Measurements from ENCODE around the gene SYCN. TPM values are rescaled to one million over a fixed set of nuclear protein-coding genes. Genes with fewer than 3 reads are reported as not detected.
A peak's percentile ranks its signal among the peaks of the same experiment; 100 is the strongest.

The SYCN gene
- total and polyA plus RNA-seq, 5 donors from 2014 or later, result not detected

DNA sequence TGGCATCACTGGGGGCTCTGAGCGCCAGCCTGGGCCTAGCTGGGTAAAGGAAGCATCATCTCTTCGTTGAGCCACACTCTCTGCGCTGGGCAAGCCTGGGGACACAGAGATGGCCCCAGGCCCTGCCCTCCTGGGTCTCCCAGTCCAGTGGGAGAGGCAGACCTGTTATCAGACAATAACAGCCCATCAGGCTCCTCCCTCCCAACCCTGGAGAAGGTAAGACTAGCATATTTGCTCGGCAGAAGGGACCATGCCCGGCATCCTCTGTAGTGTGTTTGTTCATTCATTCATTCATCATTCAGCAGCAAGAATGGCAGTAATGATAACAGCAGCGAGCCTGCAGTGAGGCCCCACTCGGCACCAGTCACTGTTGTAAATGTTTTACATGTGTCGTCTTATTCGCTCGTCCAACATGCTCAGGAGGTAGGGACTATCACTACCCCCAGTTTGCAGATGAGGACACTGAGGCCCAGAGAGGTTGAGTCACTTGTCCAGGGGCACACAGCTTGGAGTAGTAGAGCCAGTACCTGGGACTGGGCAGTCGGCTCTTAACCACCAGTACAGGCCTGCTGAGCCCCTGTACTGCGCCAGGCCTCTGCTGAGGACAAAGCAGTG lies 45.3 kb downstream of the SYCN start:
- peaks cover 0 to 30% (median 6%) of the 10 kb centered on the region in 4 donors for H3K4me1 Mint-ChIP-seq
- DNase-seq (no peak), ATAC-seq (ENCODE audit: low read depth in 2 of 2) (no peak)
- H3K9me3 Mint-ChIP-seq, result no peaks in the 10 kb centered on the region
- peaks cover 3% of the 10 kb centered on the region for H3K36me3 Mint-ChIP-seq
- no peaks in the 10 kb centered on the region for H3K27me3 Mint-ChIP-seq
- Histone ChIP-seq H3K27me3 (ENCODE audit: control insufficient read depth, insufficient read depth, low read length) (no peaks in the 10 kb centered on the region), H3K27ac (ENCODE audit: insufficient read depth, low read length, poor library complexity, severe bottlenecking) (no peak overlapping the region), H3K4me3 (ENCODE audit: low read depth, low read length) (no peak overlapping the region), H3K36me3 (ENCODE audit: control insufficient read depth, insufficient read depth, low read length) (no peaks in the 10 kb centered on the region), H3K4me1 (ENCODE audit: control insufficient read depth, insufficient read depth, low read length, poor library complexity, severe bottlenecking) (no peaks in the 10 kb centered on the region), H3K9me3 (ENCODE audit: control insufficient read depth in 2 of 2, low read length in 2 of 2) (no peaks in the 10 kb centered on the region)
- H3K4me3 Mint-ChIP-seq, result no peak overlapping the region
- H3K27ac Mint-ChIP-seq, result no peak overlapping the region

DNA sequence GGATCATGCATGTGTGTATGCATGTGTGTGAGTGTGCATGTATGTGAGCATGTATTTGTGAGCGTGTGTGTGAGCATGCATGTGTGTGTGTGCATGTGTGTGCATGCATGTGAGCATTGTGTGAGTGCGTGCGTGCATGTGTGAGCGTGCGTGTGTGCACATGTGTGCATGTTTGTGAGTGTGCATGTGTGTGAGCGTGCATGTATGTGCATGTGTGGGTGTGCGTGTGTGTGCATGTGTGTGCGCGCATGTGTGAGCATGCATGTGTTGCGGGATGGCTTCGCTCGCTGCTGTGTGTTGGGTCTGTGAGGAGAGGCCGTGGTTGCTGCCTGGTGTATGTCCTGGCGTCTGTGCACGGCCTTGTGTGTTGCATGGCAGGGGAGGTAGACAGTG lies 46.1 kb downstream of the SYCN start:
- H3K4me3 Mint-ChIP-seq, result no peak overlapping the region
- Histone ChIP-seq H3K36me3 (ENCODE audit: control insufficient read depth, insufficient read depth, low read length) (no peaks in the 10 kb centered on the region), H3K4me3 (ENCODE audit: low read depth, low read length) (no peak overlapping the region), H3K4me1 (ENCODE audit: control insufficient read depth, insufficient read depth, low read length, poor library complexity, severe bottlenecking) (no peaks in the 10 kb centered on the region), H3K9me3 (ENCODE audit: control insufficient read depth in 2 of 2, low read length in 2 of 2) (no peaks in the 10 kb centered on the region), H3K27me3 (ENCODE audit: control insufficient read depth, insufficient read depth, low read length) (no peaks in the 10 kb centered on the region), H3K27ac (ENCODE audit: insufficient read depth, low read length, poor library complexity, severe bottlenecking) (no peak overlapping the region)
- H3K4me1 Mint-ChIP-seq, result peaks cover 0 to 30% (median 7%) of the 10 kb centered on the region in 4 donors
- peaks cover 4% of the 10 kb centered on the region for H3K36me3 Mint-ChIP-seq
- DNase-seq (no peak), ATAC-seq (ENCODE audit: low read depth in 2 of 2) (no peak)
- H3K9me3 Mint-ChIP-seq, result no peaks in the 10 kb centered on the region
- no peaks in the 10 kb centered on the region for H3K27me3 Mint-ChIP-seq
- no peak overlapping the region for H3K27ac Mint-ChIP-seq

DNA sequence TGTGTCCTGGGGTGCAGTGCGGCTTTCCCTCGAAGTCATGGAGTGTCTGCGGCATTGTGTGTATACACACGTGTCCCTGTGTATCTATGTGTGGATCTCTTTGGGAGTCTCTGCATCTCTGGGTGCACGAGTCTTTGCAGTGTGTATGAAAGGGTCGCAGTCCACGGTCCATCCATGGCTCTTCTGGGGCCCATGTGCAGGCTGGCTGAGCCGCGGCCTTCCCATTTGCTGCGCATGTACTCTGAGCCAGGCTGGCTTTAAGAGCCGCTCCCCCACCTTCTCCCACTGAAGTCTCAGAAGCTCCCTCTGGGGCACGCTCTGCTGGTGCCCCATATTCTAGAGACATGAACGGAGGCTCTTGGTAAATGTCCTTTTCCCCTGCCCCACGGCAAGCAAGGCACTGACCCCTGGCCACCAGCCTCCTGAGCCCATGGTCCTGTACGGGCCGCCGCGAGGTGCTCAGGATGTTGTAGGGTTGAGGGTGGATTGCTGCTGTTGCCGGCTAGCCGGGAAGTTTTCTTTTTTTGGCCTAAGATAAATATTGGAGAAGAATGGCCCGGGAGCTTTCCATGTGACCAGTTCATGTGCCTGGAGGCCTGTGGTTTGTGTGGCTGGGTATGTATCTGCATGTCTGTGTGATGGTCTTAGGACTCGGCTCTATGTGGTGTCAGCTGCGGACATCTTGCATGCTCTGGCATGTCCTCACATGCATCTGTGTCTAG lies 46.6 kb downstream of the SYCN start:
- no peak overlapping the region for H3K4me3 ChIP-seq (ENCODE audit: low read depth, low read length)
- H3K9me3 Mint-ChIP-seq, result no peaks in the 10 kb centered on the region
- peaks cover 0 to 32% (median 6%) of the 10 kb centered on the region in 4 donors for H3K4me1 Mint-ChIP-seq
- H3K27ac ChIP-seq (ENCODE audit: insufficient read depth, low read length, poor library complexity, severe bottlenecking), result no peak overlapping the region
- no peaks in the 10 kb centered on the region for H3K36me3 ChIP-seq (ENCODE audit: control insufficient read depth, insufficient read depth, low read length)
- DNase-seq (no peak), ATAC-seq (ENCODE audit: low read depth in 2 of 2) (no peak)
- H3K27ac Mint-ChIP-seq, result peak overlapping the region in 1 of 3 donors; percentile 68
- no peaks in the 10 kb centered on the region for H3K4me1 ChIP-seq (ENCODE audit: control insufficient read depth, insufficient read depth, low read length, poor library complexity, severe bottlenecking)
- H3K4me3 Mint-ChIP-seq, result no peak overlapping the region
- no peaks in the 10 kb centered on the region for H3K27me3 ChIP-seq (ENCODE audit: control insufficient read depth, insufficient read depth, low read length)
- H3K36me3 Mint-ChIP-seq, result peaks cover 4% of the 10 kb centered on the region
- peaks cover 4% of the 10 kb centered on the region for H3K27me3 Mint-ChIP-seq
- H3K9me3 ChIP-seq (ENCODE audit: control insufficient read depth in 2 of 2, low read length in 2 of 2), result no peaks in the 10 kb centered on the region

DNA sequence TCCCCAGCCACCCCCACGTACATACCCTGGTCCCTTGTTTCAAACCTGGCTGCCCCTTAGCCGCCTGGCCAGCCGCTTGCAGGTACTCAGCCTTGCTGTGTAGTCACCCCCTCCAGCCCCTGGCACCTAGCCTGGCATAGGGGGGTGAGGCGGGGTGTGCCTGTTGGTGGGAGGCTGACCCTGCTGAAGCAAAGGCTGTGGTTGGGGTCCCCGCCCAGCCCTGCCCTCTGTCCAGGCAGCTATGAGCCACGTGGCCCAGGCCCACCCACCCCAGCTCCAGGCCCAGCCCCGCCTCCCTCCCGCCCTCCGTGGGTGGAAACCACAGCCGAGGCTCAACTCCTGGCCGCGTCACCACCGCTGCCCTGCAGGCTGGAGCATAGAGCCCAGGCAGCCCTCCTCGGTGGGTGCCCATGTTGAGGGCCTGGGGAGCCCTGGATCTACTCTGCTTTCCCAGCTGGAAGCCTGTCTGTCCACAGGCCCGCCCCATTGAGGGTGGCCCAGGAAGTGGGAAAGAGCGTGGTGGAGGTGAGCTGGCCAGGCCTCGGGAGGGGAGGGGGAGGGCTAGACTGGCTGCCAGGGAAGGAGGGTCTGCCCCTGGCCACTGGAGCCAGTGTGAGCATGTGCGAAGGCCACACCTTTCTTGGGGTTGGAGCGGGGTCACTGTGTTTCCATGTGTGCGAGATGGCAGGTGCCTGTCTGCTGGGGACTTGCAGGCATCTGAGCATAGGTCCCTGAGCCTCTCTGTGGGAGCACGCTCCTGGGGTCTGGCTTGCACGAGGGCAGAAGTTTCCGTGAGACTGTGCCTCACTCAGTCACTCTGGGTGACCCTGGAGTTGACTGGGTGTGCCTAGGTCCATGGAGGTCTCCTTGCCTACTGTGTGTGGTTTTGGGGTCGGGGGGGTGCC lies 47.5 kb downstream of the SYCN start:
- H3K4me3 ChIP-seq (ENCODE audit: low read depth, low read length), result no peak overlapping the region
- ATAC-seq (ENCODE audit: low read depth in 2 of 2) (no peak), DNase-seq (no peak)
- no peaks in the 10 kb centered on the region for H3K4me1 ChIP-seq (ENCODE audit: control insufficient read depth, insufficient read depth, low read length, poor library complexity, severe bottlenecking)
- no peaks in the 10 kb centered on the region for H3K9me3 Mint-ChIP-seq
- H3K4me1 Mint-ChIP-seq, result peaks cover 0 to 32% (median 6%) of the 10 kb centered on the region in 4 donors
- no peaks in the 10 kb centered on the region for H3K9me3 ChIP-seq (ENCODE audit: control insufficient read depth in 2 of 2, low read length in 2 of 2)
- no peaks in the 10 kb centered on the region for H3K36me3 ChIP-seq (ENCODE audit: control insufficient read depth, insufficient read depth, low read length)
- H3K27ac Mint-ChIP-seq, result peak overlapping the region in 1 of 3 donors; percentile 68
- peaks cover 4% of the 10 kb centered on the region for H3K36me3 Mint-ChIP-seq
- no peaks in the 10 kb centered on the region for H3K27me3 ChIP-seq (ENCODE audit: control insufficient read depth, insufficient read depth, low read length)
- H3K27me3 Mint-ChIP-seq, result peaks cover 4% of the 10 kb centered on the region
- no peak overlapping the region for H3K4me3 Mint-ChIP-seq
- no peak overlapping the region for H3K27ac ChIP-seq (ENCODE audit: insufficient read depth, low read length, poor library complexity, severe bottlenecking)

DNA sequence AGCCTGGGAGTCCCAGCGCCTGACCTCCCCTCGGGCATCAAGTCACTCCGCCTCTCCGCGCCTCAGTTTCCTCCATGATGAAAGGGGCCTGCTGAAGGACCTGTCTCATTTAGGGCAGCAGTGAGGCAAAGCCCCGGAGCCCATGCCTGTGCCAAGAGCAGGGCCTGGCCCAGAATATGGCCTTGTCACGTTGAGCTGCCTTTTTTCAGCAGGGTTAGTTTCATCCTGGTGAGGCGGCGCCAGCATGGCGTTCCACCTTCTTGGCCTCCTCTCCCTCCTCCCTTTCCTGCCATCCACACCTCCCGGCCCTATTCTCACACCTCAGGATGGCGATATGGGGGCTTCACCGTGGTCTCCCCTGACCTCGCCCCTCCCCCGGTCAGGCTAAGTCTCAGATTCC lies 48.3 kb downstream of the SYCN start:
- DNase-seq (no peak), ATAC-seq (ENCODE audit: low read depth in 2 of 2) (no peak)
- no peaks in the 10 kb centered on the region for H3K9me3 Mint-ChIP-seq
- H3K4me3 ChIP-seq (ENCODE audit: low read depth, low read length), result no peak overlapping the region
- peak overlapping the region in 1 of 3 donors; percentile 42 for H3K27ac Mint-ChIP-seq
- H3K36me3 Mint-ChIP-seq, result peaks cover 4% of the 10 kb centered on the region
- peaks cover 4% of the 10 kb centered on the region for H3K27me3 Mint-ChIP-seq
- H3K27me3 ChIP-seq (ENCODE audit: control insufficient read depth, insufficient read depth, low read length), result no peaks in the 10 kb centered on the region
- no peaks in the 10 kb centered on the region for H3K4me1 ChIP-seq (ENCODE audit: control insufficient read depth, insufficient read depth, low read length, poor library complexity, severe bottlenecking)
- H3K9me3 ChIP-seq (ENCODE audit: control insufficient read depth in 2 of 2, low read length in 2 of 2), result no peaks in the 10 kb centered on the region
- peaks cover 0 to 38% (median 10%) of the 10 kb centered on the region in 4 donors for H3K4me1 Mint-ChIP-seq
- H3K4me3 Mint-ChIP-seq, result no peak overlapping the region
- no peaks in the 10 kb centered on the region for H3K36me3 ChIP-seq (ENCODE audit: control insufficient read depth, insufficient read depth, low read length)
- no peak overlapping the region for H3K27ac ChIP-seq (ENCODE audit: insufficient read depth, low read length, poor library complexity, severe bottlenecking)

DNA sequence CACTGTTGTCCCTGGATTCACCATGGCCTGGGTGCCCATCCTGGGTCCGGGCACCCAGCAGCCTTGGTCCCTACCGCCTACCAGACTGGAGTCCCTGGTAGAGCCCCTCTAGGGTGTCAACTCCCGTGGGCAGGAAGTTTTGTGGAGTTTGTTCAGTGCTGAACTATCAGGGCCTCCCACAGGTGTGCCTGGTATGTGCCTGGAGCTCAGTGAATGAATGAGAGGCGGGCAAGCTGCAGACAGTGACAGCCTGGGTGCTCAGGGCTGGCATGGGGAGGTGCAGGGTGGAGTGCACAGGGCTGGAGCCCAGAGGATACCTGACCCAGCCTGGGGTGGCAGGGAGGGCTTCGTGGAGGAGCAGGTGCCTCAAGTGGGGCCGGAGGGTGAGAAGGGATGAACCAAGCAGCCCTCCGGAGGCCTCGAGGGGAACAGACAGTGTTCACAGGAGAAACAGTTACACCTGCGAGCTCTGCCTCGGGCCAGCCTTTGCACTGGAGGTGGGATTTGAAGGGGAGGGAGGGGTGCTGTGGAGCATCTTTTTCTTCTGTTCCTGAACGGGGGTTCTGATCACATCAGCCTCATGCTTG lies 48.9 kb downstream of the SYCN start:
- H3K4me1 ChIP-seq (ENCODE audit: control insufficient read depth, insufficient read depth, low read length, poor library complexity, severe bottlenecking), result no peaks in the 10 kb centered on the region
- ATAC-seq (ENCODE audit: low read depth in 2 of 2), result no peak

DNA sequence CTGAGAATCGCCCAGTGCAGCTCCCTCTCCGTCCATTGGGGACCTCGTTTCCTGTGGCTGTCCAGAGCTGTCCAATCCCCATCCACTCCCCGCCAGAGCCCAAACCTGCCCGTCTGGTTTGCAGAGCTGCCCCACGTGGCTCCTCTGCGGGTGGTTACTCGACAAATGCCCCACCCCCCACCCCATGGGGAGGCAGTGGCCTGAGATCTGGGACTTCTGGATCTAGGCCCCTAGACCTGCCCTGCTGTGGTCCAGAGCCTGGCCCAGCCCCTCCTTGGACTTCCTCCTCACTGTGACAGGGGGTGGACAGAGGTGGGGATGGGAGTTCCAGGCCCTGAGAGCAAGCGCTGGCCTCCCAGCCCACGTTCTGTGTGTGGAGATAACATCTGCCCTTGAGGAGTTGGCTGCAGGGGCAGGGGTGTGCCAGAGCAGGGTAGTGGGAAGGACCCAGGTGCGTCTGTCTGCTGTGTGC lies 49.4 kb downstream of the SYCN start:
- Mint-ChIP-seq H3K27me3 (peaks cover 4% of the 10 kb centered on the region), H3K4me3 (no peak overlapping the region), H3K4me1 (peaks cover 0 to 36% (median 9%) of the 10 kb centered on the region in 4 donors), H3K27ac (peak overlapping the region in 1 of 3 donors; percentile 20), H3K36me3 (peaks cover 4% of the 10 kb centered on the region), H3K9me3 (no peaks in the 10 kb centered on the region)
- no peak for DNase-seq
- Histone ChIP-seq H3K27ac (ENCODE audit: insufficient read depth, low read length, poor library complexity, severe bottlenecking) (no peak overlapping the region), H3K4me1 (ENCODE audit: control insufficient read depth, insufficient read depth, low read length, poor library complexity, severe bottlenecking) (no peaks in the 10 kb centered on the region), H3K27me3 (ENCODE audit: control insufficient read depth, insufficient read depth, low read length) (no peaks in the 10 kb centered on the region), H3K9me3 (ENCODE audit: control insufficient read depth in 2 of 2, low read length in 2 of 2) (no peaks in the 10 kb centered on the region), H3K36me3 (ENCODE audit: control insufficient read depth, insufficient read depth, low read length) (no peaks in the 10 kb centered on the region), H3K4me3 (ENCODE audit: low read depth, low read length) (no peak overlapping the region)
- no peak for ATAC-seq (ENCODE audit: low read depth in 2 of 2)

More for the DNA sequence above, 48.9 kb downstream of the SYCN start:
- H3K4me1 Mint-ChIP-seq, result peaks cover 0 to 35% (median 9%) of the 10 kb centered on the region in 4 donors
- Histone ChIP-seq H3K36me3 (ENCODE audit: control insufficient read depth, insufficient read depth, low read length) (no peaks in the 10 kb centered on the region), H3K27me3 (ENCODE audit: control insufficient read depth, insufficient read depth, low read length) (no peaks in the 10 kb centered on the region), H3K27ac (ENCODE audit: insufficient read depth, low read length, poor library complexity, severe bottlenecking) (no peak overlapping the region), H3K4me3 (ENCODE audit: low read depth, low read length) (no peak overlapping the region), H3K9me3 (ENCODE audit: control insufficient read depth in 2 of 2, low read length in 2 of 2) (no peaks in the 10 kb centered on the region)
- H3K36me3 Mint-ChIP-seq, result peaks cover 4% of the 10 kb centered on the region
- H3K4me3 Mint-ChIP-seq, result no peak overlapping the region
- no peaks in the 10 kb centered on the region for H3K9me3 Mint-ChIP-seq
- no peak for DNase-seq
- peaks cover 4% of the 10 kb centered on the region for H3K27me3 Mint-ChIP-seq
- H3K27ac Mint-ChIP-seq, result no peak overlapping the region
